Mesendoderm (in vitro differentiated cells): ENCODE results near the gene CYSRT1.
"Not testable (repeated sequence)": the region's sequence is repeated elsewhere in the genome, so short reads cannot be mapped to it uniquely, and the experiment has no call there.

Experiments
- DNase-seq: peaks from one replicate; pipeline ENCODE4 v3.0.0; 2013
- H2AK5ac ChIP-seq: 2 replicates; pipeline ENCODE4 v1.6.1; 2013; ENCODE audit warnings: low read length, inconsistent platforms
- H2BK120ac ChIP-seq: 2 replicates; pipeline ENCODE4 v1.6.1; 2013; ENCODE audit warnings: low read depth, mild to moderate bottlenecking, low read length, moderate library complexity, mixed read lengths
- H2BK15ac ChIP-seq: replicated peaks from 2 replicates; pipeline ENCODE4 v1.6.1; 2013; ENCODE audit warnings: low read depth, mild to moderate bottlenecking, moderate library complexity
- H2BK5ac ChIP-seq: 2 replicates; pipeline ENCODE4 v1.6.1; 2013; ENCODE audit warnings: low read length, inconsistent platforms
- H3K18ac ChIP-seq: 2 replicates; pipeline ENCODE4 v1.6.1; 2013; ENCODE audit warnings: mild to moderate bottlenecking, low read length, mixed read lengths
- H3K23ac ChIP-seq: one replicate; pipeline ENCODE4 v1.6.1; 2013; ENCODE audit warnings: low read length
- H3K27ac ChIP-seq: 2 replicates; pipeline ENCODE4 v1.5.1; 2013; ENCODE audit warnings: low read depth, mild to moderate bottlenecking, inconsistent platforms, low read length, moderate library complexity
- H3K27me3 ChIP-seq: 2 replicates; pipeline ENCODE4 v1.6.1; 2013; ENCODE audit warnings: low read length, control low read depth, mild to moderate bottlenecking, inconsistent platforms; ENCODE audit not compliant: insufficient read depth, poor library complexity
- H3K36me3 ChIP-seq: 2 replicates; pipeline ENCODE4 v1.6.1; 2013; ENCODE audit warnings: low read length, inconsistent platforms; ENCODE audit not compliant: control insufficient read depth, insufficient read depth
- H3K4ac ChIP-seq: one replicate; pipeline ENCODE4 v1.6.1; 2013; ENCODE audit warnings: low read depth, mild to moderate bottlenecking, low read length, moderate library complexity
- H3K4me1 ChIP-seq: 2 replicates; pipeline ENCODE4 v1.6.1; 2013; ENCODE audit warnings: low read depth, low read length, inconsistent platforms; ENCODE audit not compliant: control insufficient read depth
- H3K4me2 ChIP-seq: 2 replicates; pipeline ENCODE4 v1.6.1; 2013; ENCODE audit warnings: low read length
- H3K4me3 ChIP-seq: 2 replicates; pipeline ENCODE4 v1.5.1; 2013; ENCODE audit warnings: mild to moderate bottlenecking, low read length
- H3K56ac ChIP-seq: one replicate; pipeline ENCODE4 v1.6.1; 2013; ENCODE audit warnings: low read length
- H3K79me1 ChIP-seq: 2 replicates; pipeline ENCODE4 v1.6.1; 2013; ENCODE audit warnings: low read length, inconsistent platforms
- H3K79me2 ChIP-seq: 2 replicates; pipeline ENCODE4 v1.6.1; 2013; ENCODE audit warnings: mild to moderate bottlenecking, low read length; ENCODE audit not compliant: control insufficient read depth, insufficient read depth
- H3K9ac ChIP-seq: 2 replicates; pipeline ENCODE4 v1.6.1; 2013; ENCODE audit warnings: low read length, inconsistent platforms
- H4K5ac ChIP-seq: one replicate; pipeline ENCODE4 v1.6.1; 2013; ENCODE audit warnings: low read length
- H4K8ac ChIP-seq: one replicate; pipeline ENCODE4 v1.6.1; 2013; ENCODE audit warnings: low read depth, mild to moderate bottlenecking, control low read depth, low read length, moderate library complexity
- WGBS: extraction: QIAGEN DNeasy Blood & Tissue Kit; methylation state at CpG from one replicate; pipeline ENCODE4 v1.1.7; 2013; ENCODE audit warnings: low lambda C conversion rate, missing lambda C conversion rate; ENCODE audit not compliant: insufficient coverage; ENCODE audit errors: extremely low coverage; 5-methylcytosine and 5-hydroxymethylcytosine counted together

The CYSRT1 gene

DNA sequence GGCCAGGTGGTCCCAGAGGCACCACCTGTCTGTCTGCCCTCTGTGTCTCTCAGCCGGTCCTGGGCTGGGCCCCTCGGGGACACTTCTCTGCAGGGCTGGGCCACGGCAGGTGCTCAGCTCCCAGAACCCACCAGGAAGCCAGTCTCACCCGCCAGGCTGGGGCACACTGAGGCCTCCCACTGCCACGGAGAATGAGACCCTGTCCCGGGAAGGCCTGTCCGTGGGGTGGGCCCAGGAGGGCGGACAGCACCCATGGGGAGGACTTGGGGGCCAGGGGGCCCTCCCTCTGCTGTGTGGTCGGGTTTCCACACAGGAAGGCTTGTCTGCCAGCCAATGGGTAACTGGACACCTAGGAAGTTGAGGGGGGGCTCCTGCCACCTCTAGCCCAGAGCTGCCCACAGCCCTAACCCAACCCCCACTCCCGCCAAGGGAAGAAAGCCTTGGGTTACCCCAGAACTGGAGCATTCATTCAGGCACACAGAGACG is 12.0 kb downstream of the CYSRT1 start:
- H4K8ac ChIP-seq, result no peak overlapping the region
- H3K27ac ChIP-seq, result no peak overlapping the region
- no peak overlapping the region for H3K23ac ChIP-seq
- H3K56ac ChIP-seq, result peak overlapping the region; percentile 56
- H3K9ac ChIP-seq, result no peak overlapping the region
- H2BK5ac ChIP-seq, result no peak overlapping the region
- no peak overlapping the region for H3K4me2 ChIP-seq
- H3K4ac ChIP-seq, result no peak overlapping the region
- peaks cover 8% of the 10 kb centered on the region for H3K79me2 ChIP-seq
- no peak overlapping the region for H3K4me3 ChIP-seq
- H4K5ac ChIP-seq, result no peak overlapping the region
- no peaks in the 10 kb centered on the region for H3K27me3 ChIP-seq
- no peak overlapping the region for H3K18ac ChIP-seq
- no peak overlapping the region for H2AK5ac ChIP-seq
- WGBS, result no CpG with 5 or more reads among the region's 11 CpGs
- no peaks in the 10 kb centered on the region for H3K36me3 ChIP-seq
- H3K4me1 ChIP-seq, result peaks cover 2% of the 10 kb centered on the region
- no peak for DNase-seq
- no peak overlapping the region for H2BK15ac ChIP-seq
- H2BK120ac ChIP-seq, result no peak overlapping the region
- peaks cover 6% of the 10 kb centered on the region for H3K79me1 ChIP-seq

- no peak for DNase-seq
- no CpG with 5 or more reads among the region's 13 CpGs for WGBS
- no peak overlapping the region for H3K23ac ChIP-seq
Observed at GRCh38 chr9:137237759-137238726, 13.1 kb downstream of the CYSRT1 start.

GRCh38 chr9:137239541-137240200 is 14.7 kb downstream of the CYSRT1 start:
- Histone ChIP-seq H3K27ac (peak overlapping the region; percentile 98), H3K4me1 (peaks cover 14% of the 10 kb centered on the region), H3K9ac (peak overlapping the region; percentile 99), H3K4me2 (peak overlapping the region; percentile 87), H3K18ac (peak overlapping the region; percentile 54), H3K4me3 (peak overlapping the region; percentile 83), H3K56ac (peak overlapping the region; percentile 99), H3K79me2 (peaks cover 18% of the 10 kb centered on the region)
- not testable (repeated sequence) for DNase-seq, H2BK5ac ChIP-seq, H3K36me3 ChIP-seq, H3K4ac ChIP-seq, H4K8ac ChIP-seq, H3K79me1 ChIP-seq, H4K5ac ChIP-seq, H2BK15ac ChIP-seq, H3K23ac ChIP-seq, H3K27me3 ChIP-seq, H2AK5ac ChIP-seq, H2BK120ac ChIP-seq
- WGBS, result no CpG with 5 or more reads among the region's 27 CpGs

More at GRCh38 chr9:137237759-137238726, 13.1 kb downstream of the CYSRT1 start:
- H3K27me3 ChIP-seq, result no peaks in the 10 kb centered on the region
- H3K4ac ChIP-seq, result no peak overlapping the region
- no peak overlapping the region for H4K8ac ChIP-seq
- H3K4me3 ChIP-seq, result no peak overlapping the region
- no peak overlapping the region for H3K9ac ChIP-seq
- no peak overlapping the region for H2BK5ac ChIP-seq
- H3K18ac ChIP-seq, result no peak overlapping the region
- H2BK120ac ChIP-seq, result no peak overlapping the region
- no peak overlapping the region for H4K5ac ChIP-seq
- no peak overlapping the region for H3K27ac ChIP-seq
- H3K79me1 ChIP-seq, result peaks cover 9% of the 10 kb centered on the region
- H3K56ac ChIP-seq, result peak overlapping the region; percentile 30
- H3K4me1 ChIP-seq, result peaks cover 4% of the 10 kb centered on the region
- peaks cover 17% of the 10 kb centered on the region for H3K79me2 ChIP-seq
- no peak overlapping the region for H2BK15ac ChIP-seq
- H2AK5ac ChIP-seq, result no peak overlapping the region
- peaks cover 6% of the 10 kb centered on the region for H3K36me3 ChIP-seq
- H3K4me2 ChIP-seq, result no peak overlapping the region

DNA sequence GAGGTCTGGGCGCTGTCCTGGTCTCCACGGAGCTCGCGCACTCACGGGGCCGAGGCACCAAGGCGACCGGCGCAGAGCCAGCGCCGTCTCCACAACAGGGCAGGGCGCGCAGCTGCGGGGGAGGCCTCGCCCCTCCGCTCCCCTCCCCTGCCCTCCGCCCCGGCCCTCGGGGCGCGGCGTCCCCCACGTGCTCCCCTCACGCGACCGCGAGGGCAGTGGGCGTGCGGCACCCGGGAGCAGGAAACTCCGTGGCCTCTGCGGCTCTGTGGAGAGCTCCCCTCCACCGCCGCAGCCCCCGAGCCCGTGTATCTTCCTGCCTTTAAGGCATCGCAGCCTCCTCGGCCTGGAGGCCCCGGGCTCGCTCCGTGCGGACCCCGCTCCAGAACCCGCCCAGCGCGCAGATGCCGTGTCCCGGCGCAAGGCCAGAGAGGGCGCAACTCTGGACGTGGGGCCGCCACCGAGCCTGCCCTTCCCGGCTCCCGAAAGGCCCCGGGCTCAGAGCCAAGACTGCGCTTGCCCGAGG is 15.4 kb downstream of the CYSRT1 start:
- no peak for DNase-seq
- no CpG with 5 or more reads among the region's 58 CpGs for WGBS
- H2BK15ac ChIP-seq, result no peak overlapping the region
- H3K79me2 ChIP-seq, result peaks cover 18% of the 10 kb centered on the region
- H3K23ac ChIP-seq, result peak overlapping the region; percentile 94
- no peaks in the 10 kb centered on the region for H3K27me3 ChIP-seq
- peaks cover 9% of the 10 kb centered on the region for H3K79me1 ChIP-seq
- H3K36me3 ChIP-seq, result peaks cover 6% of the 10 kb centered on the region
- H3K56ac ChIP-seq, result peak overlapping the region; percentile 99
- peak overlapping the region; percentile 99 for H3K9ac ChIP-seq
- peak overlapping the region; percentile 87 for H2BK5ac ChIP-seq
- H3K4ac ChIP-seq, result peak overlapping the region; percentile 38
- H2BK120ac ChIP-seq, result peak overlapping the region; percentile 1
- no peak overlapping the region for H2AK5ac ChIP-seq
- H3K4me1 ChIP-seq, result peaks cover 17% of the 10 kb centered on the region
- H4K5ac ChIP-seq, result no peak overlapping the region
- H3K4me3 ChIP-seq, result peak overlapping the region; percentile 83
- H3K27ac ChIP-seq, result peak overlapping the region; percentile 98
- H4K8ac ChIP-seq, result no peak overlapping the region
- H3K18ac ChIP-seq, result peak overlapping the region; percentile 54
- H3K4me2 ChIP-seq, result peak overlapping the region; percentile 87

GRCh38 chr9:137240841-137241489 is 16.0 kb downstream of the CYSRT1 start, which contains the start of gene TUBB4B:
TUBB4B (plus strand) TSS chr9:137241287; CDS start chr9:137241361, 74 bp downstream.
- Histone ChIP-seq H3K79me2 (peaks cover 18% of the 10 kb centered on the region), H3K4me1 (peaks cover 17% of the 10 kb centered on the region), H3K36me3 (peaks cover 6% of the 10 kb centered on the region), H3K56ac (peak within 1 kb of the TSS; percentile 99), H3K79me1 (peaks cover 9% of the 10 kb centered on the region), H2BK5ac (peak within 1 kb of the TSS; percentile 87), H3K4me3 (peak within 1 kb of the TSS; percentile 83), H3K4ac (peak within 1 kb of the TSS; percentile 93), H2BK120ac (peak within 1 kb of the TSS; percentile 1), H3K27ac (peak within 1 kb of the TSS; percentile 98), H4K8ac (no peak within 1 kb of the TSS), H3K27me3 (no peaks in the 10 kb centered on the region), H3K4me2 (peak within 1 kb of the TSS; percentile 87), H4K5ac (no peak within 1 kb of the TSS), H3K23ac (peak within 1 kb of the TSS; percentile 94), H3K18ac (peak within 1 kb of the TSS; percentile 54), H2BK15ac (no peak within 1 kb of the TSS), H2AK5ac (no peak within 1 kb of the TSS), H3K9ac (peak within 1 kb of the TSS; percentile 99)
- WGBS, result no CpG with 5 or more reads among the region's 67 CpGs
- peak; percentile 100 for DNase-seq
